Loucy (cell line): ENCODE results near the gene XDH.

Experiments
- H2AFZ ChIP-seq: fragments of 200-600 bp; sonication (generic); 2 replicates; pipeline ENCODE4 v1.6.0; 2016; ENCODE audit warnings: antibody characterized with exemption, mild to moderate bottlenecking, low read length, moderate library complexity
- H3F3A ChIP-seq: fragments of 200-600 bp; 2 replicates; pipeline ENCODE4 v1.6.0; 2016; ENCODE audit warnings: antibody characterized with exemption, low read depth, mild to moderate bottlenecking
- H3K27me3 ChIP-seq: fragments of 200-600 bp; sonication (generic); 2 replicates; pipeline ENCODE4 v1.6.1; 2014; ENCODE audit warnings: low read length, mild to moderate bottlenecking; ENCODE audit not compliant: insufficient read depth, poor library complexity, severe bottlenecking
- H3K36me3 ChIP-seq: fragments of 200-600 bp; sonication (generic); 2 replicates; pipeline ENCODE4 v1.6.1; 2016; ENCODE audit warnings: low read length; ENCODE audit not compliant: insufficient read depth
- H3K4me1 ChIP-seq: fragments of 200-600 bp; sonication (generic); 2 replicates; pipeline ENCODE4 v1.5.1; 2014; ENCODE audit warnings: low read length, mild to moderate bottlenecking; ENCODE audit not compliant: insufficient read depth, poor library complexity, severe bottlenecking
- H3K4me2 ChIP-seq: fragments of 200-600 bp; sonication (generic); 2 replicates; pipeline ENCODE4 v1.6.0; 2014; ENCODE audit warnings: antibody characterized with exemption, low read length, low read depth, mild to moderate bottlenecking; ENCODE audit not compliant: poor library complexity, severe bottlenecking
- H3K4me3 ChIP-seq: fragments of 200-600 bp; sonication (generic); 2 replicates; pipeline ENCODE4 v1.5.1; 2014; ENCODE audit warnings: low read length, mild to moderate bottlenecking, mixed read lengths; ENCODE audit not compliant: poor library complexity, severe bottlenecking
- H3K79me2 ChIP-seq: fragments of 200-600 bp; sonication (generic); 2 replicates; pipeline ENCODE4 v1.6.1; 2014; ENCODE audit warnings: low read length; ENCODE audit not compliant: insufficient read depth
- H3K9ac ChIP-seq: fragments of 200-600 bp; sonication (generic); 2 replicates; pipeline ENCODE4 v1.6.0; 2014; ENCODE audit warnings: mild to moderate bottlenecking, low read depth, low read length, moderate library complexity; ENCODE audit not compliant: poor library complexity, severe bottlenecking
- H3K9me2 ChIP-seq: fragments of 200-600 bp; sonication (generic); replicated peaks from 2 replicates; pipeline ENCODE4 v1.6.1; 2016; ENCODE audit warnings: low read depth, low read length, mixed read lengths
- H3K9me3 ChIP-seq: fragments of 200-600 bp; sonication (generic); 2 replicates; pipeline ENCODE4 v1.6.1; 2014; ENCODE audit warnings: mild to moderate bottlenecking, antibody characterized with exemption, low read length, low read depth; ENCODE audit not compliant: insufficient read depth
- H4K20me1 ChIP-seq: fragments of 200-600 bp; sonication (generic); 2 replicates; pipeline ENCODE4 v1.6.0; 2014; ENCODE audit warnings: antibody characterized with exemption, low read length, mild to moderate bottlenecking; ENCODE audit not compliant: insufficient read depth, poor library complexity, severe bottlenecking
- EZH2phosphoT487 ChIP-seq: fragments of 200-600 bp; IDR thresholded peaks from 2 replicates; pipeline ENCODE4 v1.6.1; 2018; ENCODE audit warnings: antibody characterized with exemption, mild to moderate bottlenecking, moderate library complexity, borderline replicate concordance
- TF ChIP-seq, protein P1 (sequence below): fragments of 200-600 bp; sonication (generic); conservative IDR thresholded peaks from 2 replicates; pipeline ENCODE4 v1.5.1; 2014; ENCODE audit warnings: mild to moderate bottlenecking, antibody characterized with exemption, low read length

Gene XDH

DNA sequence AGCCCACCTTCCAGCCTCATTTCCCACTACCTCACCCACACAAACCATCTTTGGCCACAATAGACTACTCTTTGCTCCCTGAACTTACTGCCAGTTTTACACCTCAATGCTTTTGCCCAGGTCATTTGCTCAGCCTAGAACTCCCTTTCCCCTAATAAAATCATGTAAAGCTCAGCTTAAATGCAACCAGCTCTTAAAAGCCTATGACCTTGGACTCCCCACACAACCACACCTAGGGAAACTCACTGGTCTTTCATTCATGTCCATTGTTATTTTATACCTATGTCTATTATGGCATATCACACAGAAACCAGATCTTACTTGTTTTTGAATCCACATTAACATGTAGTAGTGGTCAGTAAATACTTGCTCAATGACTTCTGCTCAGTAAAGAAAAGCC, 14.5 kb upstream of the XDH start:
- no peak overlapping the region for H3K4me2 ChIP-seq

DNA sequence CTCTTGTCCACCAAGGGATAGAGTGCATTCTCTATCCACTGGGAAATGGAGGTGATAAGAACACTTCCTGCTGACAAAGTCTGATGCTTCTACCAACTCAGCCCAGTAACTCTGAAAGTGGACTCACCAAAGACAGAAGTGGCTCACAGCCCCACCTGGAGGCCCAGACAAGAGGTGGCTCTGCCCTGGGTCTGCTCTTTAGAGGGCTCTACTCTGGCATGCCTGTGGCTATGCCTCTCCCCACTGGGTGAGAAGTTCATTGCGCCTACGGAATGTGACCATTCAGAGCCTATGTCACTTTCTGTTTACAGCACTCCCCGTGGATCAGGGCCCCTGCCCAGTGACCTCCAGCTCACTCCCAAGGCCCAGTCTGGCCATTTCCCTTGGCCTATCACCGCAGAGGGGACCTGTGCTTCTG, 13.5 kb upstream of the XDH start:
- Histone ChIP-seq H3F3A (no peaks in the 10 kb centered on the region), H3K9me3 (no peaks in the 10 kb centered on the region), H3K9ac (no peak overlapping the region), H3K4me1 (peaks cover 5% of the 10 kb centered on the region), H3K9me2 (no peaks in the 10 kb centered on the region), H2AFZ (no peak overlapping the region), H3K36me3 (no peaks in the 10 kb centered on the region), H3K4me3 (no peak overlapping the region), H3K27me3 (no peaks in the 10 kb centered on the region), H3K79me2 (no peaks in the 10 kb centered on the region), H4K20me1 (no peaks in the 10 kb centered on the region), H3K4me2 (no peak overlapping the region)
- TF ChIP-seq, protein P1, sequence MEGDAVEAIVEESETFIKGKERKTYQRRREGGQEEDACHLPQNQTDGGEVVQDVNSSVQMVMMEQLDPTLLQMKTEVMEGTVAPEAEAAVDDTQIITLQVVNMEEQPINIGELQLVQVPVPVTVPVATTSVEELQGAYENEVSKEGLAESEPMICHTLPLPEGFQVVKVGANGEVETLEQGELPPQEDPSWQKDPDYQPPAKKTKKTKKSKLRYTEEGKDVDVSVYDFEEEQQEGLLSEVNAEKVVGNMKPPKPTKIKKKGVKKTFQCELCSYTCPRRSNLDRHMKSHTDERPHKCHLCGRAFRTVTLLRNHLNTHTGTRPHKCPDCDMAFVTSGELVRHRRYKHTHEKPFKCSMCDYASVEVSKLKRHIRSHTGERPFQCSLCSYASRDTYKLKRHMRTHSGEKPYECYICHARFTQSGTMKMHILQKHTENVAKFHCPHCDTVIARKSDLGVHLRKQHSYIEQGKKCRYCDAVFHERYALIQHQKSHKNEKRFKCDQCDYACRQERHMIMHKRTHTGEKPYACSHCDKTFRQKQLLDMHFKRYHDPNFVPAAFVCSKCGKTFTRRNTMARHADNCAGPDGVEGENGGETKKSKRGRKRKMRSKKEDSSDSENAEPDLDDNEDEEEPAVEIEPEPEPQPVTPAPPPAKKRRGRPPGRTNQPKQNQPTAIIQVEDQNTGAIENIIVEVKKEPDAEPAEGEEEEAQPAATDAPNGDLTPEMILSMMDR: peak; percentile 23; the same call in 1 of the 2 replicates
- TF ChIP-seq EZH2phosphoT487: no peak

More for the DNA sequence above, 14.5 kb upstream of the XDH start:
- Histone ChIP-seq H3K9ac (no peak overlapping the region), H3K27me3 (no peaks in the 10 kb centered on the region), H3K4me3 (no peak overlapping the region), H3K79me2 (no peaks in the 10 kb centered on the region), H3K9me3 (no peaks in the 10 kb centered on the region), H3K9me2 (no peaks in the 10 kb centered on the region), H3K4me1 (peaks cover 5% of the 10 kb centered on the region), H4K20me1 (no peaks in the 10 kb centered on the region), H3F3A (no peaks in the 10 kb centered on the region), H3K36me3 (no peaks in the 10 kb centered on the region), H2AFZ (no peak overlapping the region)
- TF ChIP-seq, protein P1: no peak
- no peak for TF ChIP-seq EZH2phosphoT487

DNA sequence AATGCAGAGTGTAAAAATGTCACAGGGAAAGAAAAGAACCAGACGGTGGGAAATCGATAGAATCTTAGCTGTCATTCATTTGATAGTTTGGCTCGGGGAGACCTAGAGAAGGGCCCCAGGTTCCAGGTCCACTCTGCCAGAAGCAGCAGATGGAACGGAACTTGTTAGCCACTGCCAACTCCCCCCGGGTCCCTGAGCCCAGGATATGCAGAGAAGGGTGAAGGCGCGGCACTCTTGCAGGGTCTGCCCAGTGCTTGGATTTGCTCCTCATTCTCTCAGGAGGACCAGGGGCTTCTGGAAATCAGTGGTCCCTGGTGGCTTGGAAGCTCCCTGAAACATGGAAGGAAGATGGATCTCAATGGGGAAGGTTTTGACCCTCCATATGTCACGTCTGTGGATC, 11.6 kb upstream of the XDH start:
- Histone ChIP-seq H3K4me1 (peaks cover 5% of the 10 kb centered on the region), H3K9ac (no peak overlapping the region), H3K36me3 (no peaks in the 10 kb centered on the region), H3F3A (no peaks in the 10 kb centered on the region), H4K20me1 (no peaks in the 10 kb centered on the region), H3K79me2 (no peaks in the 10 kb centered on the region), H3K27me3 (no peaks in the 10 kb centered on the region), H3K4me3 (no peak overlapping the region), H2AFZ (no peak overlapping the region), H3K9me2 (no peaks in the 10 kb centered on the region), H3K9me3 (no peaks in the 10 kb centered on the region), H3K4me2 (no peak overlapping the region)
- TF ChIP-seq, protein P1: no peak
- no peak for TF ChIP-seq EZH2phosphoT487
